Activated T-helper 2 cell treated with anti-CD3 and anti-CD28 coated beads, Interferon-gamma antibody, Interleukin-2, Interleukin-4, amounts not matched to agents 10 μg/mL and 5 μg/mL and 100 μg/mL, durations not matched to agents 14 hours and 24 hours and 36 hours (primary cell): ENCODE results near the gene SLC34A3. TPM values are rescaled to one million over a fixed set of nuclear protein-coding genes. Genes with fewer than 3 reads are reported as not detected.

ENCODE experiments used
- DNase-seq: peaks from one replicate; pipeline ENCODE4 v3.0.0; 2021; ENCODE audit warnings: low spot score
- H3K27ac Mint-ChIP-seq: one replicate; pipeline ENCODE4 v1.8.0; 2021; ENCODE audit warnings: mixed read lengths
- H3K27me3 Mint-ChIP-seq: one replicate; pipeline ENCODE4 v1.8.0; 2021; ENCODE audit warnings: low read depth, mixed read lengths
- H3K36me3 Mint-ChIP-seq: one replicate; pipeline ENCODE4 v1.8.0; 2021; ENCODE audit warnings: low read depth, mixed read lengths
- H3K4me1 Mint-ChIP-seq: one replicate; pipeline ENCODE4 v1.8.0; 2021; ENCODE audit warnings: low read depth, mixed read lengths
- H3K4me3 Mint-ChIP-seq: one replicate; pipeline ENCODE4 v1.8.0; 2021; ENCODE audit warnings: low read depth, mild to moderate bottlenecking, moderate library complexity, mixed read lengths
- H3K9me3 Mint-ChIP-seq: one replicate; pipeline ENCODE4 v1.8.0; 2021; ENCODE audit warnings: mixed read lengths
- intact Hi-C: fragments of 100-400 bp; cut with micrococcal nuclease; formaldehyde crosslinking; loops from one replicate; pipeline ENCODE4 v1.15.1; 2023
- total RNA-seq: library from RNA; stranded (reverse); gene quantifications from 2 replicates; pipeline ENCODE4 v1.2.3, GENCODE V29; 2022

SLC34A3 gene
- not detected in 2 replicates for total RNA-seq

GRCh38 chr9:137230705-137231371 lies at the start of gene SLC34A3:
SLC34A3 (plus strand) TSS chr9:137230901; CDS start chr9:137231703, 802 bp downstream.
- H3K27me3 Mint-ChIP-seq, result peaks cover 3% of the 10 kb centered on the region
- H3K4me3 Mint-ChIP-seq, result no peak within 1 kb of the TSS
- H3K36me3 Mint-ChIP-seq, result no peaks in the 10 kb centered on the region
- DNase-seq, result no peak
- intact Hi-C loops, result no loop called here
- no peak within 1 kb of the TSS for H3K27ac Mint-ChIP-seq
- no peaks in the 10 kb centered on the region for H3K9me3 Mint-ChIP-seq
- H3K4me1 Mint-ChIP-seq, result peaks cover 2% of the 10 kb centered on the region

DNA sequence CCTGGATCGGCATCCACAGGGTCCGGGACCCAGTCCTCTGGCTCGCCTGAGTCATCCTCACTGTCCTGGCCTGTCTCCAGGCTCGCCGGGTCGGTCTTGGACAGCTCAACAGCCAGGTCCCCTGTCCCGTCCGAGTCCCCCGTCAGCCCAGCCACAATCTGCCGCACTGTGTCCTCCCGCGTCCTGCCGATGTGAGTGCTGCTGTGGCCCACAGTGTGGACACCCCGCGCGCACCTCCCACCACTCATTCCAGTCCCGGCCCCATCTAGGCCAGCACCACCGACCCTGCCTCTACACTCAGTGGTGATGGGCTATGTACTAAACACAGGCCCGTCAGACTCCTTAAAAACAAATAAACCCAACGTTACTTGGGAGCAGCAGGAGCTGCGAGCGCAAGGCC lies 49.0 kb upstream of the SLC34A3 start:
- Mint-ChIP-seq H3K4me1 (peaks cover 2% of the 10 kb centered on the region), H3K36me3 (peaks cover 32% of the 10 kb centered on the region), H3K9me3 (no peaks in the 10 kb centered on the region), H3K27me3 (no peaks in the 10 kb centered on the region), H3K4me3 (no peak overlapping the region), H3K27ac (no peak overlapping the region)
- intact Hi-C loops, result no loop called here
- DNase-seq, result no peak

DNA sequence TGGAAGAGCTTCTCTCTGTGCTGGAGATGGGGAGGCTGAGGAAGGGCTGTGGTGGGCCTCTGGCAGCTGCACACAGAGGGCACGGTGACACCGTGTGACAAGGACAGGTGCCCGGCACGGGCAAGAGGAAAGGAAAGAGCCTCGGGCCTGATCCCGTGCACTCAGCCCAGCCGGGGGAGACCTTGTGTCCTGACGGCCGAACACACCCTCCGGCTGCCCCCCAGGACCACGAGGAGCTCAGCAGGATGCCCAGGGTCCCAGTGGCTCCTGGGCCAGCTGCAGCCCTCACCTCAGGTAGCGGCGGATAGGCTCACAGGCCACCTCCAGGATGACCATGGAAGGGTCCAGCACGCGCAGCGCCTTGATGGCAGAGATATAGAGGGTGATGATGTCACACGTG lies 47.9 kb upstream of the SLC34A3 start:
- no peak overlapping the region for H3K27ac Mint-ChIP-seq
- DNase-seq, result no peak
- H3K4me1 Mint-ChIP-seq, result peaks cover 12% of the 10 kb centered on the region
- H3K36me3 Mint-ChIP-seq, result peaks cover 31% of the 10 kb centered on the region
- intact Hi-C loops, result no loop called here
- no peaks in the 10 kb centered on the region for H3K27me3 Mint-ChIP-seq
- H3K9me3 Mint-ChIP-seq, result no peaks in the 10 kb centered on the region
- H3K4me3 Mint-ChIP-seq, result no peak overlapping the region

DNA sequence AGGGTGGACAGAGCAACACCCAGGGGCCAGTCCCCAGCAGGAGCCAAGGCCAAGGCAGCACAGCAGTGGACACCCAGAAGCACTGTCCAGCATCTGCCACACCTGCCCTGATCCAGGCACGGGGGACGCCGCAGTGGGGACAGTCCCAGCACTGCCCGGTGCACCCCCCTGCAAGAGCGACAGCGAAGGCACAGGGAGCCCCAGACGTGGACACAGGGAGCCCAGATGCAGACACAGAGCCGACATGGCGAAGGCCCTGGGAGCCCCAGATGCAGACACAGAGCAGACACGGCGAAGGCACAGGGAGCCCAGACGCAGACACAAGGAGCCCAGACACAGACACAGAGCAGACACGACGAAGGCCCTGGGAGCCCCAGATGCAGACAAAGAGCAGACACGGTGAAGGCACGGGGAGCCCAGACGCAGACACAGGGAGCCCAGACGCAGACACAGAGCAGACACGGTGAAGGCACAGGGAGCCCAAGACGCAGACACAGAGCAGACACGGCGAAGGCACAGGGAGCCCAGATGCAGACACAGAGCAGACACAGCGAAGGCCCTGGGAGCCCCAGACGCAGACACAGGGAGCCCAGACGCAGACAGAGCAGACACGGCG lies 46.6 kb upstream of the SLC34A3 start:
- intact Hi-C loops, result no loop called here

GRCh38 chr9:137184881-137185660 lies 45.6 kb upstream of the SLC34A3 start:
- DNase-seq, result no peak
- Mint-ChIP-seq H3K4me1 (peaks cover 17% of the 10 kb centered on the region), H3K9me3 (no peaks in the 10 kb centered on the region), H3K27ac (no peak overlapping the region), H3K4me3 (no peak overlapping the region), H3K27me3 (no peaks in the 10 kb centered on the region), H3K36me3 (peaks cover 31% of the 10 kb centered on the region)
- intact Hi-C loops, result loop anchor here (5.0 kb wide), 1 partner anchor 52 kb away; no protein-coding TSS in a partner anchor

More for the DNA sequence above, 46.6 kb upstream of the SLC34A3 start:
- no peak for DNase-seq
- Mint-ChIP-seq H3K4me1 (peaks cover 14% of the 10 kb centered on the region), H3K36me3 (peaks cover 30% of the 10 kb centered on the region), H3K27me3 (no peaks in the 10 kb centered on the region), H3K4me3 (peak overlapping the region; percentile 17), H3K9me3 (no peaks in the 10 kb centered on the region), H3K27ac (no peak overlapping the region)

DNA sequence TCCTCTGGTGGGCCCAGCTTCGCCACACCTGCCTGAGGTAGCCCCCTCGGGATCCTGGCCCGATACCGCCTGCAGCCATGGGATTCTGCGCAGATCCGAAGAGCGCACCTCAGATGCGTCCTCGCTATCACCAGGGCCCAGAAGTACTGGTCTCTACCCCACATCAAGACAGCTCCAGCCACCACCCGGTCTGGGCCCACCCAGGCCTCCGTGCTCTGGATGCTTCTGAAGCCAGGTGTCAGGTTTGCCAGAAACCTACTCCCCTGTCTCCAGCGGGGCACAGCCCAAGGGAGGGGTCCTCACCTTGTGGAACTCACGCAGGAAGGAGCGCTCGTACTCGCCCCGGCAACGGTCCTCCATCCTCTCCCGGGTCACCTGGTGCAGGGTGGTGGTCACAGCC lies 44.8 kb upstream of the SLC34A3 start:
- Mint-ChIP-seq H3K27ac (no peak overlapping the region), H3K4me3 (peak overlapping the region; percentile 91)
- intact Hi-C loops, result loop anchor here (5.0 kb wide), 1 partner anchor 51 kb away; no protein-coding TSS in a partner anchor

GRCh38 chr9:137186385-137186784 lies 44.3 kb upstream of the SLC34A3 start:
- no peaks in the 10 kb centered on the region for H3K9me3 Mint-ChIP-seq
- peak overlapping the region; percentile 91 for H3K4me3 Mint-ChIP-seq
- H3K36me3 Mint-ChIP-seq, result peaks cover 40% of the 10 kb centered on the region
- no peaks in the 10 kb centered on the region for H3K27me3 Mint-ChIP-seq
- peaks cover 25% of the 10 kb centered on the region for H3K4me1 Mint-ChIP-seq
- no peak for DNase-seq
- no peak overlapping the region for H3K27ac Mint-ChIP-seq
- intact Hi-C loops, result loop anchor here (5.0 kb wide), 1 partner anchor 51 kb away; no protein-coding TSS in a partner anchor

More for the DNA sequence above, 44.8 kb upstream of the SLC34A3 start:
- no peak for DNase-seq
- Mint-ChIP-seq H3K27me3 (no peaks in the 10 kb centered on the region), H3K36me3 (peaks cover 37% of the 10 kb centered on the region), H3K9me3 (no peaks in the 10 kb centered on the region), H3K4me1 (peaks cover 22% of the 10 kb centered on the region)

DNA sequence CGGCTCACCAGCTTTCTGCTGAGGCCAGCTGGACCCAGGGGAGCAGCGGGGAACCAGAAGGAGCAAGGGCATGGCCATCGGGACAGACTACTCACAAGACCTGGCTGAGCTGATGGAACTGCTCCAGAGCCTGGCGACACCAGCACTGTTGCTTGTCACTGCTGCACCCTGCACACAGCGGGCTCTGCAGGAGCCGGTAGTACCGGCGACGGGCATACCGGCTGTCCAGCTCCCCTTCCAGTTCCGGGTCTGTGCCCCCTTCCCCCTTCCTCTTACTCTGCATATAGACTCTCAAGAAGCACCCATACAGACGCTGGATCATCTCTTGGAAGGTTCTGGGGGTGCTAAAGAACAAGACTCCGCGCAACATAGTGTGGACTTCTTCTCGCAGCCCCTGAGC lies 43.3 kb upstream of the SLC34A3 start:
- DNase-seq, result no peak
- Mint-ChIP-seq H3K9me3 (no peaks in the 10 kb centered on the region), H3K27me3 (no peaks in the 10 kb centered on the region), H3K27ac (peak overlapping the region; percentile 78), H3K4me3 (peak overlapping the region; percentile 91), H3K36me3 (peaks cover 35% of the 10 kb centered on the region), H3K4me1 (peaks cover 25% of the 10 kb centered on the region)
- intact Hi-C loops, result loop anchor here (5.0 kb wide), 1 partner anchor 50 kb away; no protein-coding TSS in a partner anchor

DNA sequence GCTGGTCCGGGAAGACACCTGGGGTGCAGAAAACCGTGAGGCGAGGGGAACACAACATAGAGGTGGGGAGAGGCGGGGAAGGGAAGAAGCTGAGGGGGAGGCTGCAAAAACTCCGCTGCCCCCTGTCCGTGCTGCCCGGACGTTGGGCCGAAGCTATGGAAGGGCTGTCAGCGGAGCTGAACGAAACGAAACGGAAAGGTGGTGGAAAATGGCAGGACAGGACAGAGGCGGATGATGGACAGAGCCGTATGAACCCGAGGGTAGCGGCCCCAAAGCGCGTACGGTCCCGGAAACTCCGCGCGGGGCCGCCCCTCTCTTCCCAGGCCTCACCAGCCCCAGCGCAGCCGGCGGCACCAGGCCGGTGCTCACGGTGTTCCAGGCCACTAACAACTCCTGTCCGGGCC lies 42.6 kb upstream of the SLC34A3 start:
- H3K27ac Mint-ChIP-seq, result peak overlapping the region; percentile 78
- H3K4me3 Mint-ChIP-seq, result peak overlapping the region; percentile 91
- H3K27me3 Mint-ChIP-seq, result no peaks in the 10 kb centered on the region
- H3K9me3 Mint-ChIP-seq, result no peaks in the 10 kb centered on the region
- intact Hi-C loops, result loop anchor here (1.0 to 5.0 kb wide), 4 partner anchors 12 to 49 kb away; partner anchors contain the start of genes NDOR1, TMEM203 and TPRN
- H3K36me3 Mint-ChIP-seq, result peaks cover 35% of the 10 kb centered on the region
- H3K4me1 Mint-ChIP-seq, result peaks cover 25% of the 10 kb centered on the region
- DNase-seq, result no peak

- DNase-seq, result peak; percentile 93
- peak within 1 kb of the TSS; percentile 89 for H3K27ac Mint-ChIP-seq
- peaks cover 25% of the 10 kb centered on the region for H3K4me1 Mint-ChIP-seq
- intact Hi-C loops, result loop anchor here (1.0 to 5.0 kb wide), 4 partner anchors 12 to 49 kb away; partner anchors contain the start of genes NDOR1, TMEM203 and TPRN
- H3K27me3 Mint-ChIP-seq, result no peaks in the 10 kb centered on the region
- H3K4me3 Mint-ChIP-seq, result peak within 1 kb of the TSS; percentile 94
- H3K9me3 Mint-ChIP-seq, result no peaks in the 10 kb centered on the region
- H3K36me3 Mint-ChIP-seq, result peaks cover 31% of the 10 kb centered on the region
Measured at GRCh38 chr9:137188490-137189296, 42.0 kb upstream of the SLC34A3 start, which contains the start of the genes ANAPC2 and SSNA1. ANAPC2 (minus strand) TSS chr9:137188560; CDS start chr9:137188532, 28 bp downstream. SSNA1 (plus strand) TSS chr9:137188676; CDS start chr9:137188727, 51 bp downstream.

- intact Hi-C loops, result loop anchor here (5.0 kb wide), 1 partner anchor 48 kb away; no protein-coding TSS in a partner anchor
- H3K4me1 Mint-ChIP-seq, result peaks cover 25% of the 10 kb centered on the region
- no peaks in the 10 kb centered on the region for H3K27me3 Mint-ChIP-seq
- DNase-seq, result no peak
- peak overlapping the region; percentile 89 for H3K27ac Mint-ChIP-seq
- H3K4me3 Mint-ChIP-seq, result peak overlapping the region; percentile 94
- no peaks in the 10 kb centered on the region for H3K9me3 Mint-ChIP-seq
- H3K36me3 Mint-ChIP-seq, result peaks cover 23% of the 10 kb centered on the region
Measured at GRCh38 chr9:137189297-137190295, 41.1 kb upstream of the SLC34A3 start.
